NCI-H1417 treated with DMSO at 0.1 percent for 48 hours (cell line): ENCODE results near the gene RANBP2.
"Not testable (repeated sequence)": the region's sequence is repeated elsewhere in the genome, so short reads cannot be mapped to it uniquely, and the experiment has no call there.

ENCODE experiments used
- DNase-seq: peaks from one replicate; lab custom pipeline; 2025; lab: John Stamatoyannopoulos, UW

RANBP2 gene

DNA sequence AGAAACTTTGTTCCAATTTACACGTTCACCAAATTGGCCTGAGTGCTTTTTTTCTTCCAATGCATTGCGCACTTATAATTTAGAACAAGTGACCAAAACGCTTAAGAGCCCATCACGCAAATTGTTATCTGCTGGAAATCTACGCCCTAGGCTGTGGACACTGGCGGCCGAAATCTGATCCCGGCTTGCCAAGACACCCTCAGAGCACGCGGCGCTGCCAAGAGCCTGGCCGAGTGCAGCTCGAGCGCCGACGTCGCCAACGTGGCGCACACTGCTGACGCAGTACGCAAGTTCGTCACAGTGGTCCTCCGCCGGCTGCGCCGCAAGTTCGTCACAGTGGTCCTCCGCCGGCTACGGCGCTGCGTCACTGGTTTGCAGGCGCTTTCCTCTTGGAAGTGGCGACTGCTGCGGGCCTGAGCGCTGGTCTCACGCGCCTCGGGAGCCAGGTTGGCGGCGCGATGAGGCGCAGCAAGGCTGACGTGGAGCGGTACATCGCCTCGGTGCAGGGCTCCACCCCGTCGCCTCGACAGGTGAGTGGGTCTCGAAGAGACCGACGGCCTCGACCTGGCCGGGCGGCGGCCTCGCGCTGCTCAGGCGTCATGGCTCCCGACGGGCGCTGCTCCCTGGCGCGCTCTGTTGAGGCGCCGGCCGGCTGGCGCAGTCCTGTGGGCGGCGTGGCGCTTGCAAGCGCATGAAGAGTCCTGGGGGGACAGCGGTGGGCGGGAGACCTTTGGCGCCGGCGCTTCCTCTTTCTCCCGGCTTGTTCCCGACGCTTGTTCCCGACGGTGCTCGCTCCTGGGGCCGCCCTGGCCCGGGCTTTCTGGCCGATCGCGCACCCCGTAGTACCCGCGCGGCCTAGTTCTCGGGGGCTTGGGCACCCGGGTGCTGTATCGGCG lies at the start of gene RANBP2:
TSS of gene RANBP2 (plus strand) at position 334 of the 896 bp plus-strand sequence. CDS start at position 459, 125 bp downstream.
- DNase-seq: peak; percentile 65

DNA sequence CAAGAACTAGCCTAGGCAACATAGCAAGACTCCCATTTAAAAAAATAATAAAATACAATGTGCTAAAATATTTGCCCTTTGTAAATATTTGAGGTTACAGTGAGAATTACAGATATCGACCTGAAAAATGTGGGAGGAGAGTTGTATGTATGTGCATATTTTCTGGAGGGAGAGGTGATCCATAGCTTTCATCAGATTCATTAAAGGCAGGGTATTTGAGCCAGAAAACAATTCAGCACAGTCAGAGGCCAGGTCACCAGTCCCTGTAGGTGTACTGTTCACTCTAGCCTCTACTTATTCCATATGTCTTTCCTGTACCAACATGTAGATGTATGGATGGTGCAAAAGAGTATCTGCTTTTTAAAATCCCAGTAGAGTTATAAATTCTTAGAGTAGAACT lies 49.0 kb upstream of the RANBP2 start:
- not testable (repeated sequence) for DNase-seq

DNA sequence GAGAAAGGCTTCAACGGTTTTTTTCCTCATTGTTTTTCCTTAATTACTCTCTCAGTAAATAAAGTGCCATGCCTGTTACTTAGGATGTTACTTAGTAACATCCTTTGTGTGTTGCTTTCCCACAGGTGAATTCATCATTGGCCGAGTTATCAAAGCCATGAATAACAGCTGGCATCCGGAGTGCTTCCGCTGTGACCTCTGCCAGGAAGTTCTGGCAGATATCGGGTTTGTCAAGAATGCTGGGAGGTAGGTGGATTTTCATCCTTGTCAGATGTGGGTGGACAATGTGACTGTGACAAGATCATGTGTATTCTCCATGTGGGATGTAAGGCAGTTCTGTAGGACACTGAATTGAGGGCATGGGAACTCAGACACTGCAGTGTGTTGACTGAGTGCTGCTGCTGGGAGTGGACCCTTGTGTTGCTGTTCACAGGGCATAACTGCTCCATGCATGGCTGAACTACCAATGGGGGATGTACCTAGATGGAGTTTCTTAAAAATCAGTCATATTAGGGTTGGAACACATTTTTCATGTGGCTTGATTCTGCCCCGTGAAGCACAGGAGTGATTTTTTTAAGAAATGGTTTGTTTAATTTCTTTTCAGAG lies 47.0 kb upstream of the RANBP2 start:
- not testable (repeated sequence) for DNase-seq

DNA sequence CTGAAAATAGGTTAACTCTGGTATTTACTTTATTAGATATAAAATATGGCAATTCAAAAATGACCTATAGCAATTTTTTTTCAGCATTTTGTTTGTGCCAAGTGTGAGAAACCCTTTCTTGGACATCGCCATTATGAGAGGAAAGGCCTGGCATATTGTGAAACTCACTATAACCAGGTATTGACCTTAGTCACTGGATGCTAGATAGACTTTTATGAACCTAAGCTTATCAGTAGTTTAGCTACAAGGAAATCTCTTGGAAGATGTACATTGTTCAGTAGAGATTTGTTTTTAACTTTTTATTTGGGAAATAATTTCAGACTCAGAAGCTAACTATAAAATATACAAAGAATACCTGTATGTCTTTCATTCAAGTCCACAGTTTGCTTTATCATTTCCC lies 42.8 kb upstream of the RANBP2 start:
- DNase-seq: not testable (repeated sequence)

DNA sequence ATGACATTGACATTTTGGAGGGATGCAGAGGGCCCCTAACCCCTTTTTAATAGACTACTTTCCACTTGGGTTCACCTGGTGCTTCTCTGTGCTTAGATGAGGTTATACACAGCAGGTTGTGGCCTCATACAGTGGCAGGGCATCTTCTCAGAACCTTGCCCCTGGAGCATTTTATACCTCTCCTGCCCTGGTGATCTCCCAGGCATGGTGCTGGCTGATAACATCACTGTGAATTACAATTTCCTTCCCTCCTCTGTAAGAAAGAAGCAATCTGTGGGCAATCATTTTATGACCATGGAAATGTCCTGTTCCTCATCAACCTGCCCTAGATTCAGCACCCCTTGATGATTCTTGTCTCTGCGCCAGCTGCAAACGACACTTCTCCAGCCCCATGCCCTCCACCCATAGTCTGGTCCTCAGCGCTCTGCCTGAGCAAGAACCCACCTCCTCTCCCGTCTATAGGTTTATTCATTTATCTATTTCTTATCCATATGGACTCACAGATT lies 42.0 kb upstream of the RANBP2 start:
- DNase-seq: not testable (repeated sequence)

DNA sequence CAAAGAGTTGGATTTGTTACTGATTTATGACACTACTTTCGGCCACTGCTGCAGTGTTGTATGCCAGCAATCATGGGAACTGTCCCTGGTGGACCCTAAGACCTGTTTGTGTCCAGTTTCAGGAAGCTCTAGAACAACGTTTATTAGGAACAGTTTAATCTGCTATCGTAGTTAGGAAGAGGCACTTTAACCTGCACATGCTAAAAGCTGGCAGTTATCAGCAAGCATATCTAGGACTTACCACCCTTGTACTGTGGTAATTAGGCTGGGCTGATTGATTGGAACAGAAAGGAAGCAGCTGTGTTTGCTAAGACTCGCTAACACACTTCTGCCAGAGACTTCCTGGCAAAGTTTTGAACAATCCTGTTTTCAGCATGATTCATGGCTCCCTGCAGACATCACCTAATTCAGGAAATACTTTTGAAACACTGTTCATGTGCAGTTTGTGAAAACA lies 41.1 kb upstream of the RANBP2 start:
- DNase-seq: not testable (repeated sequence)

DNA sequence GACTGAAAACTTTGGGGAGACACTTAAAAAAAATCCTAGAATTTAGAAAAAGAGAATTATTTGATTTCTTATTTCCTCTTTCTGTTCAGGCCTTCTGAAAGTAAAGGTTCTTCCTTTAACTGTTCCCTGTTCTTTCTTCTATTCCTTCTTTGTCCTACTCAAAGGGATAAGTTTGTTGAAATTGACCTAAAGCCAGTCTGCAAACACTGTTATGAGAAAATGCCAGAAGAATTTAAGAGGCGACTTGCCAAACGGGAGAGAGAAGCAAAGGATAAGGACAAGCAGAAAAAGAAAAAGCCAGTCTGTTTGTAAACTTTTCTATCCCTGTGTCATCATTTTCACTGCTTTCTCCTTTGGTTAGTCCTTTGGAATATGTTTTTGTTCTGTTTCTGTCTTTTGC lies 38.5 kb upstream of the RANBP2 start:
- DNase-seq: not testable (repeated sequence)

DNA sequence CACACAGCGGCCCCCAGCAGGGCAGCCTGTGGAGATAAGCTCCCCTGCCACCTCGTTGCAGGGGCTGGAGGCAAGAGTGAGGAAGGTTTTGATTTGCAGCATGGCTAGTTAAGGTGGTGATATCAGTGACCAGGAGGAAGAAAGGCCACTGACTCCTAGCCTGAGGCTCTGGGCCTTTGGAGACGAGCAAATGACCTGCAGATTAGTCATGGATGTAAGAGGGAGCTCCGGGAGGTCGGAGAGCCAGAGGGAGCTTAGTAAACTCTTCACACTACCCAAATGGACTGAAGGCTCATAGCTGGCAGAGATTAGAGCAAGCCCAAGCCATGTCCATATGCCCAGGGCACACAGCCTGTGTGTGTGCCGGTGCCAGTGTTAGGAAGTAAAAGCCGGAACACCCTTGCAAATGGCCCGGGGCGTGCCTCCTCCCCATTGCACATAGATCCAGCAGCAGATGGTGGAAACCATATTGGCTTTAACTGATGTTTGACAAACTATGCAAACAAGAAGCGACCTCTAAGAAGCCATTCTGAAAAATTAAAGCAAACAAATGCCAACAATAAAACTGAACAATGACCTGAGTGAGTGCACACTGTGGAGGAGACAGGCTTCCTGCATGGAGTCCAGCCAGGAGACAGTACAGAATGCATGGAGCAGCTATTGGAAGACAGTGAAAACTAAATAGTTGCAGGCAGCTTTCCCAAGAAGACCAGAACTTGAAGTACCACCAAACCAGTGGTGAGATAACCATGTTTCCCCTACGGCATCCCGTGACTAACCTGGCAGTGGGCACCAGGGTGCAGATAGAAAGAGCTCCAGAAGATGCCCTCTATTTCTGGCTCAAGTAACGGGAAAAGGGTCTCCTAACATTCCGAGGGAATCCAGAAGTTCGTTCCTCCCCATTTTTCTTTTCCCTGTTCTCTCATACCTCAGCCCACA lies 30.2 kb upstream of the RANBP2 start:
- not testable (repeated sequence) for DNase-seq

DNA sequence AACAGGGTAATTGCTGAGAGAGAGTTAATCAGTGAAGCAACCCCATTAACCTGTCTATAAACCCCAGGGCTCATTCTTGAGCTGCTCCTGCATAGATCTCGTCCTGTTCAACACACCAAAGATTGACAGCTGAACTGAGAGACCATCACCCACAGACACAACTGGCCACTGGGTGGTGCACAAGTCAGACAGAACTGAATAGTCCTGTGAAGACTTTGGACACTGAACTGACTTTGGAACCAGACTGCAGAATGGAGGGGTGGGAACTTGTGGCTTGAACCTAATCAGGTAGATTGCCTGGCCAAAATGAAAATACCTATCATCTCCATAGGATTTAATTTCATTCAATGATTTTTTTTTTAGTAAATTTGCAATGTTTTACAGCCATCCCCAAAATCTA lies 29.3 kb upstream of the RANBP2 start:
- DNase-seq: not testable (repeated sequence)

DNA sequence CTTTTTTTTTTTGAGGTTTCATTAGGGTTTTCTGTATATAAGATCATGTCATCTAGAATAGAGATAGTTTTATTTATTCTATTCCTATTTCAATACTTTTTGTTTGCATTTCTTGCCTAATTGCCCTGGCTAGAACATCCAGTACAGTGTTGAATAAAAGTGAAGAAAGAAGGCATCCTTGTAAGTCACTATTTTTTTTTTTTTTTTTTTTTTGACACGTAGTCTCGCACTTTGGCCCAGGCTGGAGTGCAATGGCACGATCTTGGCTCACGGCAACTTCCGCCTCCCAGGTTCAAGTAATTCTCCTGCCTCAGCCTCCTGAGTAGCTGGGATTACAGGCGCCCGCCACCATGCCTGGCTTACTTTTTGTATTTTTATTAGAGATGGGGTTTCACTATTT lies 27.8 kb upstream of the RANBP2 start:
- DNase-seq: no peak

DNA sequence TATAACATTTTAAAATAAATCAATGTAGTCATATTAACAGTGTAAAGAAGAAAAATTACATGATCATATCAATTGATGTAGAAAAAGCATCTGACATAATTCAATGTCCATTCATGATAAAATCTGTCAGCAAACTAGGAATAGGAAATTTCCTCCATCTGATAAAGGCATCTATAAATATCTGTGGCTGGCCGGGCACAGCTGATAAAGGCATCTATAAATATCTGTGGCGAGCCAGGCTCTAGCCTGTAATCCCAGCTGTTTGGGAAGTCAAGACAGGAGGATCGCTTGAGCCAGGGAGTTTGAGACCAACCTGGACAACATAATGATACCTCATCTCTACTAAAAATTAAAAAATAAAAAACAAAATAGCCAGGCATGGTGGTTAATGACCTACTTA lies 18.1 kb upstream of the RANBP2 start:
- DNase-seq: no peak

DNA sequence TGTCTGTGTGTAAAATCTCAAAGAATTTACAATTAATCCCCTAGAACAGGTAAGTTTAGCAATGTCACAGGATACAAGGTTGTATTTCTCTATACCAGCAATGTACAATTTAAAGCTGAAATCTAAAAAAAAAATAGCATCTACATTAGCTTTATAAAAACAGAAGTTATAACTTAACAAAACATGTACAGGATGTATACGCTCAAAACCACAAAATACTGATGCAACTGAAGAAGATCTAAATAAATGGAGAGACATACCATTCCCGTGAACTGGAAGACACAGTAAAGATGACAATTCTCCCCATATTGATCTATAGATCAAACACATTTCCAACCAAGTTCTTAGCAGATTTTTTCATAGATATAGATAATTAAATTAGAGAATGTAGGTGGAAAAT lies 17.5 kb upstream of the RANBP2 start:
- DNase-seq: no peak

DNA sequence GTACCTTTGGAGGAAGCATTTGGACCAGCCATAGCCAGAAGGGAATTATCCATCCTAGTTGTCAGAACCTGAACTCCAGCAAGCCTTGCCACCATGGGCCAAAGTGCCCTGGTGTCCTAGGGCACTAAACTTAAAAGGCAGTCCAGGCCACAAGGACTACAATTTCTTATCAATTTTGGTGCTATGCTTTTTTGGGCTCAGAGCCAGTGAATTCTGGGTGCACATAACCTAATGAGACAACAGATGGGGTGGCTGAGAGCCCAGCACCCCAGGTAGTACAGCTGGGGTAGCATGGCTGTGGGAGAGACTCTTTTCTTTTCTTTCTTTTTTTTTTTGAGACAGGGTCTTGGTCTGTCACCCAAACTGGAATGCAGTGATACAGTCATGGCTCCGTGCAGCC lies 14.4 kb upstream of the RANBP2 start:
- no peak for DNase-seq

DNA sequence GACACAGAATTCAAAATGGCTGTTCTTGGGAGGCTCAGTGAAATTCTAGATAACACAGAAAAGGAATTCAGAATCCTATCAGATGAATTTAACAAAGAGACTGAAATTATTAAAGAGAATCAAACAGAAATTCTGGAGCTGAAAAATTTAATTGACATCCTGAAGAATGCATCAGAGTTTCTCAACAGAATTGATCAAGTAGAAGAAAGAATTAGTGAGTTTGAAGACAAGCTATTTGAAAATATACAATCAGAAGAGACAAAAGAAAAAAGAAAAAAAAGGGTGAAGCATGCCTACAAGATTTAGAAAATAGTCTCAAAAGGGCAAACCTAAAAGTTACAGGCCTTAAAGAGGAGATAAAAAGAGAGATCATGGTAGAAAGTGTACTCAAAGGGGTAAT lies 12.0 kb upstream of the RANBP2 start:
- no peak for DNase-seq

DNA sequence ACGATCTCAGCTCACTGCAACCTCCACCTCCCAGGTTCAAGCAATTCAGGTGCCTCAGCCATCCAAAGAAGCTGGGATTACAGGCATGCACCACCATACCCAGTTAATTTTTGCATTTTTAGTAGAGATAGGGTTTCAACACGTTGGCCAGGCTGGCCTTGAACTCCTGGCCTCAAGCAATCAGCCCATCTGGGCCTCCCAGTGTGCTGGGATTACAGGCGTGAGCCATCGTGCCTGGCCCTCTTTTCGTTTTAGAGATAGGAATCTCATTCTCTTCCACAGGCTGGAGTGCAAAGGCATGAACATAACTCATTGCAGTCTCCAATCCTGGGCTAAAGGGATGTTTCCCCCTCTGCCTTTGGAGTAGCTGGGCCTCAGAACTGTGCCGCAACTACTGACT lies 2.3 kb upstream of the RANBP2 start:
- DNase-seq: not testable (repeated sequence)

DNA sequence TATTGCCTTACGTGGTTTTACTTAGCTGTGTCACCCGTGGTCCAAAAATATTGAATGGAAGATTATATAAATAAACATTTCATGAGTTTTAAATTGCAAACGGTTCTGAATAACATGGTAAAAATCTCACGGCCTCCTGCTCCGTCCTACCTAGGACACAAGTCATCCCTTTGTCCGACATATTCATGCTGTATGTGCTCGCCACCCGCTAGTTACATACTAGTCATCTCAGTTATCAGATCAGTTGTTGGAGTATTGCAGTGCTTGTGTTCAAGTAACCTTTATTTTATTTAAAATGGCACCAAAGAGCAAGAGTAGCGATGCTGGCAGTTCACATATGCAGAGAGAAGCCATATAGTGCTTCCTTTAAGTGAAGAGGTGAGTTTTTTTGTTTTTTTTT lies 6.8 kb downstream of the RANBP2 start:
- not testable (repeated sequence) for DNase-seq

DNA sequence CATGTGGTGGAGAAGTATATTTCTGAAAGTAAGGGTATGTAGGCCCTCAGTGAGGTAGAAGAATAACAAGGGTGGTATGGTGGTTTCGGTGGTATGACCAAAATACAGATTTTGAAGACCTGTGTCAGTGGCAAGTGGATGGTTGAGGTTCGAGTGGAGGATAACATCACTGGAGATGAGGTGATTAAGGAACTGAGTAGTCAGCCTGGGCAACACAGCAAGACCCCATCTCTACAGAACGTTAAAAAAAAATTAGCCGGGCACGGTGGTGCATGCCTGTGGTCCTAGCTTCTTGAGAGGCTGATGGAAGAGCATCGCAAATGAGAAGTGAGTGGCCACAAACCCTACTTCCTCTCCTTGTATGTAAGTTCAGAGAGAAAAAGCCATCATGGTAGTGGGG lies 15.4 kb downstream of the RANBP2 start:
- not testable (repeated sequence) for DNase-seq

DNA sequence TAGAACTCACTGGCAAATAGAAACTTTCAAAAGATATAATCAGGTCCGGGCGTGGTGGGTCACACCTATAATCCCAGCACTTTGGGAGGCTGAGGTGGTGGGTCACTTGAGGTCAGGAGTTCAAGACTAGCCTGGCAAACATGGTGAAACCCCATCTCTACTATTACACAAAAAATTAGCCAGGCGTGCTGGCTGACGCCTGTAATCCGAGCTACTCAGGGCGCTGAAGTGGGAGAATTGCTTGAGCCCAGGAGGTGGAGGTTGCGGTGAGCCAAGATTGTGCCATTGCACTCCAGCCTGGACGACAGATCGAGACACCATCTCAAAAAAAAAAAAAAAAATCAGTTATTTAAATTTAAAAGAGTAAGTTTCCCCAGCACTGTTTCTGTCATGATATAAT lies 38.7 kb downstream of the RANBP2 start:
- not testable (repeated sequence) for DNase-seq

DNA sequence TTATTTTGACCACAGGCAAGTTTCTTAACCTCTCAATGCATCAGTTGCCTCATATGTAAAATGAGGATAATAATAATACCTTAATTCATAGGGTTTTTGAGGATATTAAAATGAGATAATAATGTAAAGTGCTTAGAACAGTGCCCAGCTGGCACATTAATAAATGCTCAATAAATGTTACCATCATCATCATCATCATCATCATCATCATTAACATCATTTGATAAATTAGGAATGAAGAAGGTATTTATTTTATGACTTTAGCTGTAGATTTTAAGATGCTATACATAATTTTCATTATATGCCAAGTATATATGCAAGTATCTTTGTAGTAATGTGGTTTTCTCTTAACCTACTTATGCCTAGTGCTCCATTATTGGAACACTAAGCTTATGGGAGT lies 43.3 kb downstream of the RANBP2 start:
- not testable (repeated sequence) for DNase-seq

DNA sequence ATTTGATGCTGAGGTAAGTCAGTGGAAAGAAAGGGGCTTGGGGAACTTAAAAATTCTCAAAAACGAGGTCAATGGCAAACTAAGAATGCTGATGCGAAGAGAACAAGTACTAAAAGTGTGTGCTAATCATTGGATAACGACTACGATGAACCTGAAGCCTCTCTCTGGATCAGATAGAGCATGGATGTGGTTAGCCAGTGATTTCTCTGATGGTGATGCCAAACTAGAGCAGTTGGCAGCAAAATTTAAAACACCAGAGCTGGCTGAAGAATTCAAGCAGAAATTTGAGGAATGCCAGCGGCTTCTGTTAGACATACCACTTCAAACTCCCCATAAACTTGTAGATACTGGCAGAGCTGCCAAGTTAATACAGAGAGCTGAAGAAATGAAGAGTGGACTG lies 47.4 kb downstream of the RANBP2 start:
- DNase-seq: not testable (repeated sequence)

DNA sequence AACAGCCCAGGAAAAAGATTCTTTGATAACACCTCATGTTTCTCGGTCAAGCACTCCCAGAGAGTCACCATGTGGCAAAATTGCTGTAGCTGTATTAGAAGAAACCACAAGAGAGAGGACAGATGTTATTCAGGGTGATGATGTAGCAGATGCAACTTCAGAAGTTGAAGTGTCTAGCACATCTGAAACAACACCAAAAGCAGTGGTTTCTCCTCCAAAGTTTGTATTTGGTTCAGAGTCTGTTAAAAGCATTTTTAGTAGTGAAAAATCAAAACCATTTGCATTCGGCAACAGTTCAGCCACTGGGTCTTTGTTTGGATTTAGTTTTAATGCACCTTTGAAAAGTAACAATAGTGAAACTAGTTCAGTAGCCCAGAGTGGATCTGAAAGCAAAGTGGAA lies 48.6 kb downstream of the RANBP2 start:
- not testable (repeated sequence) for DNase-seq

DNA sequence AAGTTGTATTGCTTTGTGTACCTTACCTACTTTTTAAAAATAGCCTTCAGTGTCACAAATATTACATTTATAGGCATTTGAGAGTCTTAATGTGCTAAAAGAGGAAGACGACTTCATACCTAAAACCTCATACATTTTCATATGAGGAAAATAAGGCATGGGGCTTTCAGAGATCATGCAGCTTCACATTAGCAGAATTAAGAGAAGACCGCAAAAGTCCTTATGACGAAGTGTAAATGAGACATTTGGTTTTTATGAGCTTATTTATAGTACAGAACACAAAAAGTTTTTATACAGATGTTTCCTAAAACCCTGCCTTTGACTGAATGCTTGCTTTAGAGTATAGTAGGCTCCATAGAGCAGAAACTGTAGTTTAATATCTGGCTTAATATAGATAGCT lies 57.2 kb downstream of the RANBP2 start:
- no peak for DNase-seq
